Thyroid gland (tissue), 4 donors: ENCODE results near the gene PROM1.

Experiments
- CTCF ChIP-seq, 6 experiments: fragments of 200-600 bp in 3 of 6; fragments of 450-650 bp in 3 of 6; sonication (generic) in 3 of 6; IDR thresholded peaks; one replicate each; pipeline ENCODE4 v1.5.1; 2016 to 2019; ENCODE audit warnings: antibody characterized with exemption in 6 of 6, mild to moderate bottlenecking in 2 of 6, inconsistent platforms in 1 of 6, moderate library complexity in 1 of 6
- POLR2A ChIP-seq, 2 donors: fragments of 450-650 bp; IDR thresholded peaks; one replicate each; pipeline ENCODE4 v1.6.1; 2017; ENCODE audit warnings: antibody characterized with exemption in 2 of 2, mild to moderate bottlenecking in 2 of 2, moderate library complexity in 1 of 2

- TF ChIP-seq CTCF (IDR thresholded peaks at IDR 0.05) (no peak), POLR2A (IDR thresholded peaks at IDR 0.05) (no peak)
Measured at GRCh38 chr4:16070203-16070602, 13.6 kb downstream of the PROM1 start.
